Mesenchymal stem cell (in vitro differentiated cells and primary cell): ENCODE results near the gene CRYGA.

Experiments
- DNase-seq: peaks from one replicate; pipeline ENCODE4 v3.0.0-alpha.2; 2013
- H2AFZ ChIP-seq: one replicate; pipeline ENCODE4 v1.6.1; 2013; ENCODE audit warnings: low read depth, mild to moderate bottlenecking, control low read depth, inconsistent platforms, low read length, moderate library complexity
- H2AK5ac ChIP-seq: 2 replicates; pipeline ENCODE4 v1.6.1; 2013; ENCODE audit warnings: low read length, moderate library complexity, mild to moderate bottlenecking, inconsistent platforms; ENCODE audit not compliant: severe bottlenecking
- H2BK120ac ChIP-seq: one replicate; pipeline ENCODE4 v1.6.1; 2013; ENCODE audit warnings: low read depth, mild to moderate bottlenecking, inconsistent platforms, low read length, moderate library complexity
- H2BK12ac ChIP-seq, 2 experiments: one replicate each; pipeline ENCODE4 v1.6.1; 2013; ENCODE audit warnings: inconsistent platforms in 2 of 2, low read length in 2 of 2, mild to moderate bottlenecking in 2 of 2, moderate library complexity in 2 of 2, control low read depth in 1 of 2
- H2BK15ac ChIP-seq: one replicate; pipeline ENCODE4 v1.6.1; 2013; ENCODE audit warnings: mild to moderate bottlenecking, low read depth, inconsistent platforms; ENCODE audit not compliant: poor library complexity, severe bottlenecking
- H2BK5ac ChIP-seq: 2 replicates; pipeline ENCODE4 v1.6.1; 2013; ENCODE audit warnings: low read depth, mild to moderate bottlenecking, low read length, control low read depth, inconsistent platforms; ENCODE audit not compliant: poor library complexity, severe bottlenecking
- H3K14ac ChIP-seq, 2 experiments: one replicate each; pipeline ENCODE4 v1.6.1; 2013; ENCODE audit warnings: inconsistent platforms in 2 of 2, low read length in 2 of 2, control low read depth in 1 of 2, mild to moderate bottlenecking in 1 of 2, moderate library complexity in 1 of 2
- H3K18ac ChIP-seq, 2 experiments: one replicate each; pipeline ENCODE4 v1.6.1; 2013; ENCODE audit warnings: inconsistent platforms in 2 of 2, low read length in 2 of 2, control low read depth in 1 of 2, low read depth in 1 of 2, mild to moderate bottlenecking in 1 of 2
- H3K23ac ChIP-seq, 2 experiments: one replicate each; pipeline ENCODE4 v1.6.1; 2013; ENCODE audit warnings: inconsistent platforms in 2 of 2, low read length in 2 of 2, mild to moderate bottlenecking in 2 of 2, moderate library complexity in 2 of 2, control low read depth in 1 of 2
- H3K27ac ChIP-seq: 2 replicates; pipeline ENCODE4 v1.5.1; 2013; ENCODE audit warnings: mild to moderate bottlenecking, moderate library complexity, low read length, control low read depth, inconsistent platforms; ENCODE audit not compliant: poor library complexity, severe bottlenecking
- H3K27me3 ChIP-seq, 2 experiments: 2 replicates each; pipeline versions ENCODE4 v1.6.1 to v1.7.0; 2013; ENCODE audit warnings: low read length in 2 of 2, mild to moderate bottlenecking in 2 of 2, moderate library complexity in 2 of 2, control low read depth in 1 of 2, inconsistent platforms in 1 of 2; ENCODE audit not compliant: control insufficient read depth in 1 of 2, insufficient read depth in 1 of 2
- H3K36me3 ChIP-seq, 2 experiments: 2 replicates each; pipeline versions ENCODE4 v1.6.1 to v1.7.0; 2013; ENCODE audit warnings: low read length in 2 of 2, control low read depth in 1 of 2, inconsistent platforms in 1 of 2, low read depth in 1 of 2, mild to moderate bottlenecking in 1 of 2; ENCODE audit not compliant: insufficient read depth in 2 of 2, control insufficient read depth in 1 of 2
- H3K4ac ChIP-seq, 2 experiments: one replicate each; pipeline ENCODE4 v1.6.1; 2013; ENCODE audit warnings: inconsistent platforms in 2 of 2, low read length in 2 of 2, mild to moderate bottlenecking in 2 of 2, moderate library complexity in 2 of 2, control low read depth in 1 of 2, low read depth in 1 of 2
- H3K4me1 ChIP-seq: 2 replicates; pipeline ENCODE4 v1.6.1; 2013; ENCODE audit warnings: low read depth, low read length, control low read depth; ENCODE audit not compliant: control insufficient read depth, insufficient read depth
- H3K4me2 ChIP-seq: 2 replicates; pipeline ENCODE4 v1.6.1; 2013; ENCODE audit warnings: low read length, mild to moderate bottlenecking, inconsistent platforms; ENCODE audit not compliant: poor library complexity, severe bottlenecking
- H3K4me3 ChIP-seq, 2 experiments: 2 replicates each; pipeline versions ENCODE4 v1.5.1 to v1.7.0; 2013; ENCODE audit warnings: low read length in 2 of 2, mild to moderate bottlenecking in 2 of 2, control low read depth in 1 of 2, low read depth in 1 of 2; ENCODE audit not compliant: insufficient read depth in 1 of 2
- H3K79me1 ChIP-seq: replicated peaks from 2 replicates; pipeline ENCODE4 v1.6.1; 2013; ENCODE audit warnings: mild to moderate bottlenecking, control low read depth, low read length, inconsistent platforms; ENCODE audit not compliant: poor library complexity, severe bottlenecking
- H3K9ac ChIP-seq: 2 replicates; pipeline ENCODE4 v1.7.0; 2013; ENCODE audit warnings: mild to moderate bottlenecking, low read length, moderate library complexity
- H3K9me3 ChIP-seq: 2 replicates; pipeline ENCODE4 v1.7.0; 2013; ENCODE audit warnings: mild to moderate bottlenecking, low read length; ENCODE audit not compliant: control insufficient read depth
- H4K8ac ChIP-seq: one replicate; pipeline ENCODE4 v1.6.1; 2013; ENCODE audit warnings: inconsistent platforms, mild to moderate bottlenecking, low read length, moderate library complexity
- H4K91ac ChIP-seq: one replicate; pipeline ENCODE4 v1.6.1; 2013; ENCODE audit warnings: mild to moderate bottlenecking, low read length, inconsistent platforms
- WGBS: methylation state at CpG from one replicate; pipeline ENCODE4 v1.1.7; 2013; ENCODE audit warnings: mixed read lengths; 5-methylcytosine and 5-hydroxymethylcytosine counted together

CRYGA gene

GRCh38 chr2:208136716-208137094 lies 26.7 kb downstream of the CRYGA start:
- WGBS: 76% methylated on average over 2 of the region's 2 CpGs
- no peaks in the 10 kb centered on the region for H3K79me1 ChIP-seq
- no peak overlapping the region for H3K4me2 ChIP-seq
- no peak overlapping the region for H3K4me3 ChIP-seq
- H4K91ac ChIP-seq: no peak overlapping the region
- no peak overlapping the region for H4K8ac ChIP-seq
- H2BK120ac ChIP-seq: no peak overlapping the region
- no peak overlapping the region for H2AK5ac ChIP-seq
- DNase-seq: no peak
- no peak overlapping the region for H3K14ac ChIP-seq
- no peaks in the 10 kb centered on the region for H3K36me3 ChIP-seq
- peaks cover 0 to 5% of the 10 kb centered on the region in 2 experiments for H3K27me3 ChIP-seq
- H3K27ac ChIP-seq: no peak overlapping the region
- H3K4ac ChIP-seq: no peak overlapping the region
- H3K18ac ChIP-seq: no peak overlapping the region
- no peak overlapping the region for H3K9ac ChIP-seq
- no peaks in the 10 kb centered on the region for H3K9me3 ChIP-seq
- H3K23ac ChIP-seq: no peak overlapping the region
- no peak overlapping the region for H2AFZ ChIP-seq
- H2BK5ac ChIP-seq: no peak overlapping the region
- H2BK12ac ChIP-seq: no peak overlapping the region
- no peak overlapping the region for H2BK15ac ChIP-seq
- H3K4me1 ChIP-seq: no peaks in the 10 kb centered on the region

DNA sequence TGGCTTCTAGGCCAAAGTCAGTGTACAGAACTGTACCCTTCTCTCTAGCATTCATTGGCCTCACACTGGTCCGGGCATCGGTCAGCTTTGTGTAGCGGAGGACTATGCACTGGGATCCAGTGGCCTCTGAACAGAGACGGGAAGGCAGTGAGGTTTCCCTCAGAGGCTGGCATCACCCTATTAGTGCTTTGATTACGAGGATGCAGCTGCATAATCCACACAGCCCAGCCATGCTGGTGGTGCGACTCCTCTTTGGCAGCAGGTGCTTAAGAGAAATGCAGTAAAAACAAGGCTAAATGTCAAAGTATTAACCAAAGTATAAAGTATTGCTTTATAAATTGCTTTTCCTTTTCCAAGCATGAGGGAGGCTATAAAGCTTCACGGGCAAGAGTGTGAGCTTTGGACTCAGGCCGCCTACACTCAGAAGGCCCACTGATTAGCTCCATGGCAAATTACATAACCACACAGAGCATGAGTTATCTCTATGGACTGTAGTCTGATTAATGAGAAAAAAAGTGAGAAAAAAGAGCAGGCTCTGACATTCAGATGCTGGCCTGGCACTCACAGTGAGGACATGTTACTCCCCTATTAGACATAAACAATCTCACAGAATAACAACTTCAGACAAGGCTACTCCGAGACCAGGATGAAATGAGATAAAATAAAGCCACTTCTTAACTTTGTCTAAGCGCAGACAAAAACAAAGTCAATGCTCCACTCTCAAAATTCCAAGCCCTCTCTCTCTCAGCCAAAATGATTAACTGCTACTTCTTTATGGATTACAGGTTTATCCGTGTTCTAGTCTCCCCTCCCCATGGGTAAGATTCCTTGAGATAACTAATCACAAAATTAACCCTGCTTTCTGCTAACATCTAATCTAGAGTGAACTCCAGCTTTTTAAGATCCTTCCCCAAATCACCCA lies 27.3 kb downstream of the CRYGA start:
- 90% methylated on average over 10 of the region's 11 CpGs for WGBS
- no peak overlapping the region for H3K27ac ChIP-seq
- no peak overlapping the region for H3K18ac ChIP-seq
- no peaks in the 10 kb centered on the region for H3K36me3 ChIP-seq
- no peak overlapping the region for H3K4me2 ChIP-seq
- no peak for DNase-seq
- no peak overlapping the region for H4K8ac ChIP-seq
- no peak overlapping the region for H2BK120ac ChIP-seq
- no peak overlapping the region for H3K23ac ChIP-seq
- H3K4me1 ChIP-seq: no peaks in the 10 kb centered on the region
- H2AK5ac ChIP-seq: no peak overlapping the region
- peaks cover 0 to 5% of the 10 kb centered on the region in 2 experiments for H3K27me3 ChIP-seq
- H3K9ac ChIP-seq: no peak overlapping the region
- no peak overlapping the region for H4K91ac ChIP-seq
- no peak overlapping the region for H3K14ac ChIP-seq
- no peak overlapping the region for H2AFZ ChIP-seq
- no peaks in the 10 kb centered on the region for H3K79me1 ChIP-seq
- no peak overlapping the region for H2BK12ac ChIP-seq
- no peaks in the 10 kb centered on the region for H3K9me3 ChIP-seq
- no peak overlapping the region for H2BK5ac ChIP-seq
- no peak overlapping the region for H3K4me3 ChIP-seq
- H3K4ac ChIP-seq: no peak overlapping the region
- H2BK15ac ChIP-seq: no peak overlapping the region

- Histone ChIP-seq H3K27me3 (peaks cover 0 to 5% of the 10 kb centered on the region in 2 experiments), H4K91ac (no peak overlapping the region), H2AK5ac (no peak overlapping the region), H3K23ac (no peak overlapping the region), H3K14ac (no peak overlapping the region), H3K79me1 (no peaks in the 10 kb centered on the region), H3K4ac (no peak overlapping the region), H2BK15ac (no peak overlapping the region), H3K9ac (no peak overlapping the region), H3K4me1 (no peaks in the 10 kb centered on the region), H2BK5ac (no peak overlapping the region), H2BK120ac (no peak overlapping the region), H3K9me3 (no peaks in the 10 kb centered on the region), H3K18ac (no peak overlapping the region), H3K27ac (no peak overlapping the region), H2AFZ (no peak overlapping the region), H3K4me3 (no peak overlapping the region), H2BK12ac (no peak overlapping the region), H3K4me2 (no peak overlapping the region), H3K36me3 (no peaks in the 10 kb centered on the region), H4K8ac (no peak overlapping the region)
- DNase-seq: no peak
- WGBS: 72% methylated on average over 8 of the region's 8 CpGs
Measured at GRCh38 chr2:208134928-208135586, 28.3 kb downstream of the CRYGA start.

DNA sequence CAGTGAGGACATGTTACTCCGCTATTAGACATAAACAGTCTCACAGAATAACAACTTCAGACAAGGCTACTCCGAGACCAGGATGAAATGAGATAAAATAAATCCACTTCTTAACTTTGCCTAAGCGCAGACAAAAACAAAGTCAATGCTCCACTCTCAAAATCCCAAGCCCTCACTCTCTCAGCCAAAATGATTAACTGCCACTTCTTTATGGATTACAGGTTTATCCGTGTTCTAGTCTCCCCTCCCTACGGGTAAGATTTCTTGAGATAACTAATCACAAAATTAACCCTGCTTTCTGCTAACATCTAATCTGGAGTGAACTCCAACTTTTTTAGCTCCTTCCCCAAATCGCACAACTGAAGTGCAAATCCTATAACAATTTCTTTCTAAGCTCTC lies 32.7 kb downstream of the CRYGA start:
- no peaks in the 10 kb centered on the region for H3K79me1 ChIP-seq
- peaks cover 0 to 9% of the 10 kb centered on the region in 2 experiments for H3K27me3 ChIP-seq
- no peak overlapping the region for H3K14ac ChIP-seq
- H3K4me2 ChIP-seq: no peak overlapping the region
- no peak overlapping the region for H2AFZ ChIP-seq
- H2BK5ac ChIP-seq: no peak overlapping the region
- no peak for DNase-seq
- H3K27ac ChIP-seq: no peak overlapping the region
- no peaks in the 10 kb centered on the region for H3K36me3 ChIP-seq
- H3K23ac ChIP-seq: no peak overlapping the region
- no peak overlapping the region for H2AK5ac ChIP-seq
- no peak overlapping the region for H2BK120ac ChIP-seq
- H3K4me3 ChIP-seq: no peak overlapping the region
- no peak overlapping the region for H2BK15ac ChIP-seq
- no peak overlapping the region for H4K8ac ChIP-seq
- no peak overlapping the region for H3K4ac ChIP-seq
- H3K9me3 ChIP-seq: no peaks in the 10 kb centered on the region
- peaks cover 1% of the 10 kb centered on the region for H3K4me1 ChIP-seq
- H3K9ac ChIP-seq: no peak overlapping the region
- WGBS: 87% methylated on average over 6 of the region's 6 CpGs
- H3K18ac ChIP-seq: no peak overlapping the region
- H2BK12ac ChIP-seq: no peak overlapping the region
- no peak overlapping the region for H4K91ac ChIP-seq
